ENCODE data around the gene THADA.
"Not testable (repeated sequence)": the region's sequence is repeated elsewhere in the genome, so short reads cannot be mapped to it uniquely, and the experiment has no call there.

The THADA gene, protein sequence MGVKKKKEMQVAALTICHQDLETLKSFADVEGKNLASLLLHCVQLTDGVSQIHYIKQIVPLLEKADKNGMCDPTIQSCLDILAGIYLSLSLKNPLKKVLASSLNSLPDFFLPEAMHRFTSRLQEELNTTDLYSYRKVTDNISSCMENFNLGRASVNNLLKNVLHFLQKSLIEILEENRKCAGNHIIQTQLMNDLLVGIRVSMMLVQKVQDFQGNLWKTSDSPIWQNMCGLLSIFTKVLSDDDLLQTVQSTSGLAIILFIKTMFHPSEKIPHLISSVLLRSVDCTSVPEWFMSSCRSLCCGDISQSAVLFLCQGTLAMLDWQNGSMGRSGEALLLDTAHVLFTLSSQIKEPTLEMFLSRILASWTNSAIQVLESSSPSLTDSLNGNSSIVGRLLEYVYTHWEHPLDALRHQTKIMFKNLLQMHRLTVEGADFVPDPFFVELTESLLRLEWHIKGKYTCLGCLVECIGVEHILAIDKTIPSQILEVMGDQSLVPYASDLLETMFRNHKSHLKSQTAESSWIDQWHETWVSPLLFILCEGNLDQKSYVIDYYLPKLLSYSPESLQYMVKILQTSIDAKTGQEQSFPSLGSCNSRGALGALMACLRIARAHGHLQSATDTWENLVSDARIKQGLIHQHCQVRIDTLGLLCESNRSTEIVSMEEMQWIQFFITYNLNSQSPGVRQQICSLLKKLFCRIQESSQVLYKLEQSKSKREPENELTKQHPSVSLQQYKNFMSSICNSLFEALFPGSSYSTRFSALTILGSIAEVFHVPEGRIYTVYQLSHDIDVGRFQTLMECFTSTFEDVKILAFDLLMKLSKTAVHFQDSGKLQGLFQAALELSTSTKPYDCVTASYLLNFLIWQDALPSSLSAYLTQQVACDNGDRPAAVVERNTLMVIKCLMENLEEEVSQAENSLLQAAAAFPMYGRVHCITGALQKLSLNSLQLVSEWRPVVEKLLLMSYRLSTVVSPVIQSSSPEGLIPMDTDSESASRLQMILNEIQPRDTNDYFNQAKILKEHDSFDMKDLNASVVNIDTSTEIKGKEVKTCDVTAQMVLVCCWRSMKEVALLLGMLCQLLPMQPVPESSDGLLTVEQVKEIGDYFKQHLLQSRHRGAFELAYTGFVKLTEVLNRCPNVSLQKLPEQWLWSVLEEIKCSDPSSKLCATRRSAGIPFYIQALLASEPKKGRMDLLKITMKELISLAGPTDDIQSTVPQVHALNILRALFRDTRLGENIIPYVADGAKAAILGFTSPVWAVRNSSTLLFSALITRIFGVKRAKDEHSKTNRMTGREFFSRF (N-terminal part only)

DNA sequence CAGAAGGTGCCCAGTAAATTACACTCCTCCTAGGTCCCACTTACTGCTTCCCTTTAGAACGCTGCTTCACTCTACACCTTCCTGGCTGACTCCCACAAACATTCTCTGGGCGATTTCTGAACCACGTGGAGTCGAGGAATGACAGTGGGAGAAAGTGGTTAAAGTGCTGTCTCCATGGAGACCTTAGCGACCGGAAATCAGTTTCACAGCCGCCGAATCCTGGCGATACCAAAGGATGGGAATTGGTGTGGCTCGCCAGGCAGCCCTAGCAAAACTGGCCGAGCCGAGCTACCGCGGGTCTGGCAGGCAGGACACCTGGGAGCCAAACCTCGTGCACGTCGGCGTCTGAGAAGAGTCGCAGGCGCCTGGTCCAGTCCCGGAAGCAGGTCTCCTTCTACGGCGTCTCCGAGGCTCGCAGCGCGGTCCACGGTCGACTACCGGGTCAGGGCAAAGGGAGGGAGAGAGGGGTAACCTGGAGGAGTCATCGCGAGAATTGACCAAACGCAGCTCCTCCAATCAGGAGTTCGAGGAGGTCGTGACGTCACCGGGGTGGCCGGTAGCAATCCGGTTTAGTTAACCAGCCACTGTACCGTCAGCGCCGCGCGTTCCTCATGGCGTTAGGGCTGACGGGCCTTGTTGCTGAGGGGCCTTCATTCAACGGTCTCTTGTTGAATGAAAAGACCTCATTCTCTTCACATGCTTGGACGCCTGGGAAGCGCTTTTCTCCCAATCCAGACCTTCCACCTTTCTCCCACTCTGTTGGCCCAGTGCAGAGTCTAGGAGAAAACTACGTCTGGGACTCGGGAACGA lies at the start of gene THADA:
THADA (minus strand) TSS at position 436 of the 810 bp plus-strand sequence. CDS start 3,646 bp downstream, outside the sequence.
- peak; percentile 95 for DNase-seq (ENCODE audit: low read depth)

GRCh38 chr2:43643680-43644079 lies 47.8 kb upstream of the THADA start:
- DNase-seq (ENCODE audit: low read depth), result no peak

- no peak for DNase-seq (ENCODE audit: low read depth)
Measured at GRCh38 chr2:43642363-43642762, 46.5 kb upstream of the THADA start.

- peak; percentile 84 for DNase-seq (ENCODE audit: low read depth)
Measured at GRCh38 chr2:43637030-43637803, 41.4 kb upstream of the THADA start, which contains the start of gene PLEKHH2. PLEKHH2 (plus strand) TSS chr2:43637260; CDS start chr2:43644674, 7,414 bp downstream.

- DNase-seq (ENCODE audit: low read depth), result no peak
Measured at GRCh38 chr2:43636621-43637020, 40.8 kb upstream of the THADA start.

GRCh38 chr2:43636153-43636552 lies 40.3 kb upstream of the THADA start:
- not testable (repeated sequence) for DNase-seq (ENCODE audit: low read depth)

DNA sequence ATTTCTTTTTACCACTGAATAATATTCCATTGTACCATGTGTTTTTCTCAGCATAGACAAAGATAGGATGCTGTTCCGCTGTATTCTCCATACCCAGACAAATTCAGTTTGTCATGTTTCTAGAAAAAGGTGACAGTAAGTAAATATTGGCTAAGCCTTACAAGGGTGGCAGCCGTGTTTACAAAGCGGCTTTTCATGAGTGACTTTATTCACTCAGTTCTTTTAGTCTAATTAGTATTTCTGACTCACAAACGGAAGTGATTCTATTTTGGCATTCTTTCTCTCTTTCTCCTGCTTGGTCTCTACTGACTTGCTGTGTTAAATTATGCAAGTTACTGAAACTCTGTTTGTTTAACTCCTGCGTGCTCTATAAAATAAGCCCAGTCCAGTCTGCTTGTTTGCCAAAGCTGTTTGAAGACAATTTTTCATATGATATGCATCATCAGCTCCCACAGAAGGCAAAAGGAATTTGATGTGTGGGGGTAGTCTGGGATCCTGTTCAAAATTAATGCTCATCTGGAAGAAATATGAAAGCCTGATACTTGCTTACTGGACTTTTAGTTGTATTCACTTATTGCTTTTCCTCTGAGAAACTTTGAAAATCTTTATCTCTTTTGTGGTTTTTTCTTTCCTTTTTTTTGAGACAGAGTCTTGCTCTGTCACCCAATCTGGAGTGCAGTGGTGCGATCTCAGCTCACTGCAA lies 38.9 kb upstream of the THADA start:
- DNase-seq (ENCODE audit: low read depth), result no peak

- no peak for DNase-seq (ENCODE audit: low read depth)
Measured at GRCh38 chr2:43631618-43632317, 35.9 kb upstream of the THADA start.

DNA sequence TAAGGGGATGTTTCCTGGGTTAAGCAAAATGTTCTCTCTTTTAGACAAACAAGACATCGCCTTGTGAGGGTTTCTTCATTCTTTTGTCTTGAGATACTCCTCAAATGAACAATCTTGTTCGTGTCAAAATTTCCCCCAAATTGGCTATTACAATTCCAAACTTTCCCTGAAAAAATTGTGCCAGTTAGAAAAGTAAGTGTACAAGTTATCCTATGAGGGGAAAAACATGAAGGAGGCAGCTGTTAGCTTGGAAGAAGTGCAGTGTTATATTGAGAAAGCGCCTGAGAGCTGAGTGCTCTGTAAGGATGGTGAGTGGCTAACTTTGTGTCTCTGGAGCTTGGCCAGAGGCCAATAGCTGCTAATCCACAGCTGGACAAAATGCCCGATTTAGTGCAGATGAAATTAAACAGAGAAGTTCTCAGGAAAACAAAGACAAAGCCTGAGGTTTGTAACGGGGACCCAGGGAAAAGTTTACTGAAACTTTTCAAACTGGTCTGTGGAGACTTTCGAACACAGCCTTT lies 27.2 kb upstream of the THADA start:
- DNase-seq (ENCODE audit: low read depth), result no peak

DNA sequence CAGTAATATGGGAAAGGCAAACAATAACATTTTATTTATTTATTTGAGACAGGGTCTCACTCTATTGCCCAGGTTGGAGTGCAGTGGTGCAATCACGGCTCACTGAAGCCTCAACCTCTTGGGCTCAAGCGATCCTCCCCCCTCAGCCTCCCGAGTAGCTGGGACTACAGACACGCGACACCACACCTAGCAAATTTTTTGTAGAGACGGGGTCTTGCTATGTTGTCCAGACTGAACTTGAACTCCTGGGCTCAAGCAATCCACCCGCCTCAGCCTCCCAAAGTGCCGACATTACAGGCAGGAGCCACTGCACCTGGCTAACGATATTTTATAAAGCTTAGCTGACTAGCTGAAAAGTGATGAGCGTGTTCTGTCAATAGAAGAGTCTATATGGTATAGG lies 23.7 kb upstream of the THADA start:
- no peak for DNase-seq (ENCODE audit: low read depth)

GRCh38 chr2:43616967-43617680 lies 21.3 kb upstream of the THADA start:
- no peak for DNase-seq (ENCODE audit: low read depth)

GRCh38 chr2:43612944-43613343 lies 17.1 kb upstream of the THADA start:
- DNase-seq (ENCODE audit: low read depth), result no peak

GRCh38 chr2:43611987-43612894 lies 16.4 kb upstream of the THADA start:
- peak; percentile 64 for DNase-seq (ENCODE audit: low read depth)

DNA sequence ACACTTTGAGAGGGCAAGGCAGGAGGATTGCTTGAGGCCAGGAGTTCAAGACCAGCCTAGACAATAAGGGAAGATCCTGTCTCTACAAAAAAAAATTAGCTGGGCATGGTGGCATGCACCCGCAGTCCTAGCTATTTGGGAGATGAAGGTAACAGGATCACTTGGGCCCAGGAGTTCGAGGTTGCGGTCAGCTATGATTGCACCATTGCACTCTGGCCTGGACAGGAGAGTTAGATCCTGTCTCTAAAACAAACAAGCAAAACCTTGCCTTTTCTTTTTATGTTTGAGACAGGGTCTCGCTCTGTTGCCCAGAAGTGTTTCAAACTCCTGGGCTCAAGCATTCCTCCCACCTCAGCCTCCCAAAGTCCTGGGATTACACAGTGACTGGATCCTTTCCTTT lies 14.5 kb upstream of the THADA start:
- no peak for DNase-seq (ENCODE audit: low read depth)

DNA sequence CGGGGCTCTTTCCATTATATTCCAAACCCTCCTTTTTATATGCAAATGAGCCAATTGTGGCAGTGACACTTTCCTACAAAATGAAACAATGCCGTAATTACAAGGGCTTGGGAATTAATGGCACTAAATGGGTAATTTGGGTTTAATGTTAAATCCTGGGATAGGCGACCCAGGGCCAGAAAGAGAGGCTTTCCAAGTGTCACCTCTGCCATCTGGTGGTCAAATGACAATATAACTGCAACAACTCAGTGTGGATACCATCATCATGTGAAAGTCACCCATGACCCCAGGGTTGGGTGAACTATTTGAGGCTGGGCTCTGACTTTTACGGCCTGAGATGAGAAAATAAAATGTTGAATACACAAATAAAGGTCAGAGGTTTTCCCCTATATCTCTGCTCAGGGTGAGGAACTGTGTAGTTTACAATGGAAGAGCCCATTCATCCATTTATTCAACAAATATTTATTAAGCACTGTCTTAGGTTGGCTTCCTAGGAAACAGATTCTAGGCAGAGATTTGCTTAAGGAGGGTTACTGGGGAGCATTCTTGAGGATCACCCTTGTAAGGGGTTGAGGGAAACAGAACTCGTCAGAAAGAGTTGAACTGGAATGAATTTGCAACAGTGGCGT lies 13.6 kb upstream of the THADA start:
- DNase-seq (ENCODE audit: low read depth), result no peak

DNA sequence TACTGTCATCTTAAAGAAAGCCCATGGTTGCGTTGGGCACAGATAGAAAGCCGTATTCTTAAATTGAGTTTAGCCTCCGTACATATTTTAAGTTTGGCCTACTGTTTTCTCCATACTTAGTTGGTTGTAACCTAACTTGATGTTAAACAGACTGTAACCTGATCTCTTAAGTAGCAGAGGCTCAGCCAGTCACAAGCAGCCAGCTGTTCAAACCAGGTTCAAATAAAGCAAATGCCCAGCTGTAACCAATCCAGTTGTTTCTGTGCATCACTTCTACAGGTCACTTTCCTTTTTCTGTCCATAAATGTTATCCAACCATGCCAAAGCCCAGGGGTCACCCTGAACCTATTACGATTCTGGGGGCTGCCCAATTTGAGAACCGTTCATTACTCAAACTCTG lies 10.0 kb upstream of the THADA start:
- no peak for DNase-seq (ENCODE audit: low read depth)
